HG03565 (cell line): Measurements from ENCODE around the gene FN1.

Source experiments
- ATAC-seq: cut with Tn5 transposase; IDR thresholded peaks from one replicate; pipeline ENCODE4 v1.9.1; 2021; ENCODE audit warnings: mild to moderate bottlenecking, moderate library complexity; ENCODE audit not compliant: unreplicated experiment

Gene FN1

GRCh38 chr2:215390550-215390913 lies 45.3 kb downstream of the FN1 start:
- no peak for ATAC-seq

DNA sequence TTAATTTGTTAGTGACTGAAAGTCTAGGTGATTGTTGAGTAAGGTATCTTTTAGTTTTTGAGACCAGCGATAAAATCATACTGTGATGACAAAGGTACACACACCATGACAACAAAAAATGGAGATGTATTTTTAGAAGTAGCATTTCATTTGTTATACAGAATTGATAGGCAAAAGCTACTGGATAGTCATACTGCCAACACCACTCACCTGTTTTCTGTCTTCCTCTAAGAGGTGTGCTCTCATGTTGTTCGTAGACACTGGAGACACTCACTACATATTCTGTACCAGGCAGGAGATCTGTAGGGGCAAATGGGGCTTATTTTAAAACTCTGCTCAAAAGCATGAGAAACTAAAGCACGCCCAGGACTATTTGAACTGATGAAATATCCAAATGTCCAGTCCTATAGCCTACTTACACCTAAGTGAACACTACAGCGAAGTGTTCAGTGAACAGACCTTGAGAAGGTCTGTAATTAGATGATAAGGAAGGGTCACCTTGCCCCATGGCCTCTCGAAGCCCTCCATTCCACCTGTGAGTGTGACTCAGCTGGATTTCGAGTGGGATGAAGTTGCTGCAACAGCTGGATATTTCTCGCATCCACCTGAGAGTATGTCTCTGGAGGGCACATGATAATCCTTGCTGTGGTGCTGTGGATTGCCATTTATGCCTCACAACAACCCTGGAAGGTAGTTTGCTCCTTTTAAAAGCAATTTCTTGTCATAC lies 47.7 kb downstream of the FN1 start:
- ATAC-seq: no peak

DNA sequence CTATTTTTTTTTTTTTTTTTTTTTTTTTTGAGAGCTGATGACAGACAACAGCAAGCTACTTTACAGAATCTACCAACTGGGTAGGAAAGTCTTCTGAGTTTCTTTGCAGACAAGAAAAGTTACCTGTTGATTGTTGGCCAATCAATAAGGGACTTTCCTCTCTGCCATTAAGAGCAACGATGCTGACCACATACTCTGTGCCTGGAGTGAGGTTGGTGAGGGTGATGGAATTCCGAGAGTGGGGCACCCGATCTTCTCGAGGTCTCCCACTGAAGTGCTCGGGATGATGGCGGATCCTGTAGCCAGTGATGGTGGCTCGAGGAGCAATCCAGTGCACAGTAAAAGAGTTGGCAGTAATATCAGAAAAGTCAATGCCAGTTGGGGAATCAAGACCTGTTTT lies 49.3 kb downstream of the FN1 start:
- ATAC-seq: no peak

- no peak for ATAC-seq
Observed at GRCh38 chr2:215384710-215385109, 51.2 kb downstream of the FN1 start.

DNA sequence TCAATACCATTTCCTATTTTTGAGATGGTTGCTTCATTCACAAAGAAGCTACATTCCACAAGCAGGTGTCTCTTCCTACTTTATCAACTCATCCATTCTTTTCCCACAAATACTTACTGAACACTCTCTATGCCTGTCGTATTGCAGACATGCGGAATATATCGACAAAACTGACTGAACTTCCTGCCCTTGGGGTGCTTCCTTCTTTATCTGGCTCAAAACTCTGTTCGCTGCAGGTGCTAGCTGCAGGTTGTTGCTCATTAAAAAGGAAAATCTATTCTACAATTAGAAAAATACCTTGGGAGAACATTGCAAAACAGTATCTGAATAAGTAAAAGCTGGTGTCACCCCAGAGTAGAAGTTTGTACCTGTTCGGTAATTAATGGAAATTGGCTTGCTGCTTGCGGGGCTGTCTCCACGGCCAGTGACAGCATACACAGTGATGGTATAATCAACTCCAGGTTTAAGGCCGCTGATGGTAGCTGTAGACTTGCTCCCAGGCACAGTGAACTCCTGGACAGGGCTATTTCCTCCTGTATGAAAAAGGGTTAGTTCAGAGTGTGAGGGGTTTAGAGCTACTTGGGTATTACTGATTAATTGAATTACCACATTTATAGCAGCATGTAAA lies 52.1 kb downstream of the FN1 start:
- no peak for ATAC-seq

DNA sequence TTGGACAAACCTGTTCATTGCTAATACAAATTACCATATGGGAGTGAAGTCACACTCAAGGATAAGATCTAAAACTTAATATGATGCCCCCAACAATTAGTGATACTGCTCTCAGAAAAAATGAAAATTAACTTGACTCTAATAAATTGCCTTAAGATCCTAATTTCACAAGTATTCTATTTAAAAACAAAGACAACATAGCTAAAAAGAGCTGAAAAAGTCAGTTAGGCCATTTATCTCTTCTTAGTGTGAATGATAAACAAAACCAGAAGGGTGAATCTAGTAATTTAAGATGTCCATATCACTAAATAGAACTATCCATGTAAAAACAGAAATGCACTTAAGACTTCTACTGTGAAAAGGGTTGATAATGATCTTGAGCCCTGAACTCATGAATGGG lies 53.4 kb downstream of the FN1 start:
- ATAC-seq: no peak

GRCh38 chr2:215382011-215382410 lies 53.9 kb downstream of the FN1 start:
- ATAC-seq: no peak

GRCh38 chr2:215380699-215381098 lies 55.2 kb downstream of the FN1 start:
- ATAC-seq: no peak

- ATAC-seq: no peak
Observed at GRCh38 chr2:215379948-215380347, 55.9 kb downstream of the FN1 start.

GRCh38 chr2:215379039-215379438 lies 56.8 kb downstream of the FN1 start:
- ATAC-seq: no peak

DNA sequence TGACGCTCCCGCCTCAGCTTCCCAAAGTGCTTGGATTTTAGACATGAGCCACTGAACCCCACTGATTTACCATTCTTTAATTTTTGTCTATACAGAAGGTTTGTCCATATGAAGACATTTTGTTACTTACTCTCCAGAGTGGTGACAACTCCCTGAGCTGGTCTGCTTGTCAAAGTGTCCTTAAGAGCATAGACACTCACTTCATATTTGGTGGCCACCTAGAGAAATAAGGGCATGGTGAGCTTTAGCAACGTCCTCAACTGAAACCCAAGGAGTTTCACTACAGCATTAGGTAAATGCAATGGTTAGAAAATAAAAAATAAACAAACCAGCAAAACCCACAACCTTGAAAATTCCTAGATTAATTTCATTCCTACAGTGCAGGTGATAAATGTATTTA lies 57.8 kb downstream of the FN1 start:
- no peak for ATAC-seq

GRCh38 chr2:215377283-215377682 lies 58.6 kb downstream of the FN1 start:
- no peak for ATAC-seq

GRCh38 chr2:215376103-215376780 lies 59.6 kb downstream of the FN1 start:
- no peak for ATAC-seq

DNA sequence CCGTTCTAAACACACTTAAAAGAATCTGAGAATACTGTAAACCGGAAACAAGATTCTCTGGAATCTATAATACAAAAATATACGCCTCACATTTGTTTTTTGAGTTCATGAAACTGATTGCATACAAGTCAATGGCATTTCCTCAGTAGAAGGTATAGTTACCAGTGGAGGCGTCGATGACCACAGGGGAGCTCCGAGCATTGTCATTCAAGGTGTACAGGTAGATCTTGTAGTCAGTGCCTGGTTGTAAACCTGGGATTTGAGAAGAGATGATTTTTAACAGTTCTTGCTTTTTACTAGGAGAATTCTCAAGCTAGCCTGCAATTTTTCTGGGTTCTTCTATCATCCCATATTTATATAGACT lies 60.4 kb downstream of the FN1 start:
- no peak for ATAC-seq

DNA sequence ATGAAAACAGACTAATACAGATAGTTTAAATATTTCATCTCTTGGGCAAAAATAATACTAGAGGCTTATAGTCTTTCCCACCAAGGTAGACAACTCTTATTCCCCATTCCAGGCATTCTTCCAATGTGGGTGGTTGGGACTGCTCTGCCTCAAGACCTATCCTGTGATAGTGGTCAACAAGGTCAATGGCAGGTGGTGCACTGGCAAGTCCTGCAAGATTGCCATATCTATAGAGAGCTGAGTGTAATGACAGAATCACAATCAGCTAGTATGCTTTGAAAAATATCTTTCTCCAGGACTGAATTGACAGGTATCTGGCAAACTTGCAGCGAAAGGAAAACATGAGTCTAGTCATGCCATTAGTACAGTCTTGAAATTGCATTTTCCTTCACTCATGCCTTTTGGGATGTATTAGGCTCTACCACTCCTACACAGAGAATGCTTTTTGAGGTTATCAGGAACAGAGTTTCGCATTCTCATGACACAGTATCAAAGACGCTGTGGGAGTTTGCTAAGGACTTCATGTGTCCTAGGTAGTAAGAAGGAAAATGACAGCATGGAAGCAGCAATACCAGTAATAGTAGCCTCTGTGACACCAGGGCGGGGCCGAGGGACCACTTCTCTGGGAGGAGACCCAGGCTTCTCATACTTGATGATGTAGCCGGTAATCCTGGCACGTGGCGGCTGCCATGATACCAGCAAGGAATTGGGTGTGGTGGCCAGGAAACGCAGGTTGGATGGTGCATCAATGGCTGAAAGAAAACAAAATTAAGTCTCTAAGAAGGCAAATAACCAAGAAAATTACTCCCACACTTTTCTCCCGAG lies 61.0 kb downstream of the FN1 start:
- ATAC-seq: no peak

GRCh38 chr2:215374002-215374401 lies 61.9 kb downstream of the FN1 start:
- no peak for ATAC-seq

- ATAC-seq: no peak
Observed at GRCh38 chr2:215372968-215373649, 62.8 kb downstream of the FN1 start.

DNA sequence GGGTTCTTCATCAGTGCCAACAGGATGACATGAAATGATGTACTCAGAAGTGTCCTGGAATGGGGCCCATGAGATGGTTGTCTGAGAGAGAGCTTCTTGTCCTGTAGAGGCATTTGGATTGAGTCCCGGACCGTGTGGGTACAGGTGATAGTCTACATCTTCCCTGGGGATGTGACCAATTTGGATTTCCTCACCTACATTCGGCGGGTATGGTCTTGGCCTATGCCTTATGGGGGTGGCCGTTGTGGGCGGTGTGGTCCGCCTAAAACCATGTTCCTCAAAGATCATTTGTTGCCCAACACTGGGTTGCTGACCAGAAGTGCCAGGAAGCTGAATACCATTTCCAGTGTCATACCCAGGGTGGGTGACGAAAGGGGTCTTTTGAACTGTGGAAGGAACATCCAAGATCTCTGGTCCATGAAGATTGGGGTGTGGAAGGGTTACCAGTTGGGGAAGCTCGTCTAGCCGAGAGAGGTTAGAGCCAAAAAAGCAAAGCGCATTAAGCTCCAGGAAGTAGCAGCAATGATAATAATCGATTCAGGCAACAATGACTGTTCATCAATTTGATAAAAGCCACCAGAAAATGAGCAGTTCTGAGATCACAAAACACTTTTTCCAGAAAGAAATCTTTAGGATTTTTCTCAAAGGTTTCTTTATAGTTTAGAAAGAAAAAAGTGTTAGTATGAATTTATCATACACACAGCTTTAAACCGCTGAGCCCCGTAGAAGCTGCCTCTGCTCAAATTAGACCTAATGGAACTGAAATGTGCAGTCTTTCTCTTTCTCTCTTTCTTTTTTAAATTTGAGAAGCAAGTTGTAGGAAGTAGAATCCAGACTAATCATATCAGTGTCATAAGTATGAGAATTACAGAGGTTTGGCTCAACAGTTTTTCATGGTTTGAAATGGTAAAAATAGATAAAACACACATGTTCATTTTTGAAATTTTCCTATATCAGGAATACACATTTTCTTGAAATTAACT lies 63.7 kb downstream of the FN1 start:
- no peak for ATAC-seq

- no peak for ATAC-seq
Observed at GRCh38 chr2:215370112-215370965, 65.5 kb downstream of the FN1 start.
